Keratinocyte (primary cell): ENCODE results near the gene CANX. TPM values are rescaled to one million over a fixed set of nuclear protein-coding genes. Genes with fewer than 3 reads are reported as not detected.

ENCODE experiments used
- DNase-seq: peaks from one replicate; pipeline ENCODE4 v3.0.0-alpha.2; 2011; ENCODE audit warnings: low read depth, missing footprints, low spot score
- FAIRE-seq: peaks from 2 replicates; lab custom pipeline; 2011; peaks lifted over from hg19 to GRCh38; lab: Jason Lieb, UNC
- H2AFZ ChIP-seq: 2 replicates; pipeline ENCODE4 v1.6.0; 2012; ENCODE audit warnings: low read length, control low read depth, inconsistent platforms; ENCODE audit not compliant: control insufficient read depth
- H3K27ac ChIP-seq: 2 replicates; pipeline ENCODE4 v1.5.1; 2011; ENCODE audit warnings: low read length; ENCODE audit not compliant: control insufficient read depth, insufficient read depth
- H3K27me3 ChIP-seq: 3 replicates; pipeline ENCODE4 v1.6.0; 2011; ENCODE audit warnings: low read length; ENCODE audit not compliant: control insufficient read depth, insufficient read depth; ENCODE audit errors: extremely low read depth
- H3K36me3 ChIP-seq, 2 experiments: 2 replicates in 1 of 2; 3 replicates in 1 of 2; pipeline ENCODE4 v1.5.1; 2011; ENCODE audit warnings: low read length in 2 of 2, mild to moderate bottlenecking in 1 of 2; ENCODE audit not compliant: control insufficient read depth in 2 of 2, insufficient read depth in 2 of 2; ENCODE audit errors: extremely low read depth in 1 of 2
- H3K4me1 ChIP-seq: 3 replicates; pipeline ENCODE4 v1.5.1; 2011; ENCODE audit warnings: low read length; ENCODE audit not compliant: control insufficient read depth, insufficient read depth; ENCODE audit errors: extremely low read depth
- H3K4me2 ChIP-seq: 3 replicates; pipeline ENCODE4 v1.6.0; 2011; ENCODE audit warnings: low read depth, low read length; ENCODE audit not compliant: control insufficient read depth, insufficient read depth; ENCODE audit errors: extremely low read depth
- H3K4me3 ChIP-seq, 3 experiments: fragments of 200-600 bp in 1 of 3; sonication (generic) in 1 of 3; 2 replicates in 2 of 3; 3 replicates in 1 of 3; pipeline ENCODE4 v1.5.1; 2011 to 2016; ENCODE audit warnings: low read length in 3 of 3, mild to moderate bottlenecking in 3 of 3, control low read depth in 2 of 3, inconsistent platforms in 1 of 3, low read depth in 1 of 3, mixed read lengths in 1 of 3, mixed run types in 1 of 3, moderate library complexity in 1 of 3; ENCODE audit not compliant: control insufficient read depth in 2 of 3, insufficient read depth in 2 of 3; ENCODE audit errors: extremely low read depth in 1 of 3
- H3K79me2 ChIP-seq: 2 replicates; pipeline ENCODE4 v1.6.0; 2012; ENCODE audit warnings: low read length; ENCODE audit not compliant: control insufficient read depth, insufficient read depth
- H3K9ac ChIP-seq: 3 replicates; pipeline ENCODE4 v1.6.0; 2011; ENCODE audit warnings: low read length; ENCODE audit not compliant: control insufficient read depth, insufficient read depth; ENCODE audit errors: extremely low read depth
- H3K9me1 ChIP-seq: 3 replicates; pipeline ENCODE4 v1.6.0; 2011; ENCODE audit warnings: low read length; ENCODE audit not compliant: control insufficient read depth, insufficient read depth; ENCODE audit errors: extremely low read depth
- H3K9me3 ChIP-seq: 2 replicates; pipeline ENCODE4 v1.5.1; 2012; ENCODE audit warnings: low read depth, low read length; ENCODE audit not compliant: control insufficient read depth
- H4K20me1 ChIP-seq: 3 replicates; pipeline ENCODE4 v1.6.0; 2011; ENCODE audit warnings: low read length; ENCODE audit not compliant: control insufficient read depth, insufficient read depth; ENCODE audit errors: extremely low read depth
- CTCF ChIP-seq, 3 experiments: IDR thresholded peaks in 1 of 3; conservative IDR thresholded peaks in 1 of 3; optimal IDR thresholded peaks in 1 of 3; 2 replicates in 2 of 3; 3 replicates in 1 of 3; pipeline versions ENCODE3 to v1.5.1; 2011; ENCODE audit warnings: low read length in 3 of 3, mild to moderate bottlenecking in 3 of 3, moderate library complexity in 2 of 3, control low read depth in 1 of 3, inconsistent platforms in 1 of 3; ENCODE audit not compliant: insufficient read depth in 2 of 3; ENCODE audit errors: extremely low read depth in 1 of 3
- EZH2 ChIP-seq: IDR thresholded peaks from one replicate; pipeline ENCODE4 v1.6.1; 2012; ENCODE audit warnings: inconsistent platforms, mild to moderate bottlenecking, low read length, moderate library complexity
- dilution Hi-C: fragments of 300-500 bp; cut with MboI; formaldehyde crosslinking; loops from one replicate; pipeline ENCODE4 v1.7.0; 2020; ENCODE audit warnings: low sequenced_read_pairs; ENCODE audit not compliant: extremely low pct_ligation_motif_present
- polyA plus RNA-seq, 5 experiments: library from polyadenylated mRNA; depleted of rRNA in 3 of 5; stranded (reverse) in 3 of 5; stranded (forward) in 1 of 5; unstranded in 1 of 5; fragments of >200 nt; gene quantifications; 1 replicate in 1 of 5; 2 replicates in 3 of 5; 3 replicates in 1 of 5; pipeline versions ENCODE4 v1.2.1 to v1.2.3, GENCODE V29; 2011 to 2012; ENCODE audit warnings: missing spikeins in 2 of 5, low read depth in 1 of 5, low replicate concordance in 1 of 5

CANX gene
- polyA plus RNA-seq, 1 donor (not counting 4 experiments of a cell fraction or from before 2014, with no cell fraction given): 720 TPM

GRCh38 chr5:179732412-179732917 is 33.7 kb downstream of the CANX start, which contains the start of gene MAML1:
Gene MAML1, plus strand, starts transcription at chr5:179732822. Its CDS starts 291 bp downstream, at chr5:179733113.
- dilution Hi-C loops: loop anchor here (25.0 kb wide), 1 partner anchor 105 kb away; no protein-coding TSS in a partner anchor
- H3K27me3 ChIP-seq: no peaks in the 10 kb centered on the region
- FAIRE-seq (peak; percentile 83), DNase-seq (peak; percentile 97)
- peaks cover 12 to 13% of the 10 kb centered on the region in 2 experiments for H3K36me3 ChIP-seq
- H3K9me1 ChIP-seq: no peaks in the 10 kb centered on the region
- TF ChIP-seq CTCF (optimal IDR thresholded peaks at IDR 0.05 in 1 of 3, IDR thresholded peaks at IDR 0.05 in 1 of 3, conservative IDR thresholded peaks at IDR 0.05 in 1 of 3; ENCODE audit: extremely low read depth in 1 of 3, insufficient read depth in 2 of 3, low read length in 3 of 3): no peak
- TF ChIP-seq EZH2: no peak
- peak within 1 kb of the TSS; percentile 88 for H3K4me2 ChIP-seq
- H3K4me1 ChIP-seq: peaks cover 15% of the 10 kb centered on the region
- H4K20me1 ChIP-seq: no peaks in the 10 kb centered on the region
- peak within 1 kb of the TSS; percentile 91 for H3K9ac ChIP-seq
- no peaks in the 10 kb centered on the region for H3K9me3 ChIP-seq
- H3K79me2 ChIP-seq: peaks cover 45% of the 10 kb centered on the region
- peak within 1 kb of the TSS; percentile 70 to 77 (median 75) for H3K4me3 ChIP-seq
- H3K27ac ChIP-seq: peak within 1 kb of the TSS; percentile 85
- peak within 1 kb of the TSS; percentile 38 for H2AFZ ChIP-seq

GRCh38 chr5:179732918-179733771 is 34.4 kb downstream of the CANX start:
- peak overlapping the region; percentile 85 for H3K27ac ChIP-seq
- H3K36me3 ChIP-seq: peaks cover 7 to 10% of the 10 kb centered on the region in 2 experiments
- peaks cover 15% of the 10 kb centered on the region for H3K4me1 ChIP-seq
- H2AFZ ChIP-seq: peak overlapping the region; percentile 38
- no peaks in the 10 kb centered on the region for H3K9me3 ChIP-seq
- H3K9ac ChIP-seq: peak overlapping the region; percentile 91
- dilution Hi-C loops: loop anchor here (25.0 kb wide), 1 partner anchor 104 kb away; no protein-coding TSS in a partner anchor
- DNase-seq: no peak
- peaks cover 52% of the 10 kb centered on the region for H3K79me2 ChIP-seq
- no peaks in the 10 kb centered on the region for H3K9me1 ChIP-seq
- no peaks in the 10 kb centered on the region for H3K27me3 ChIP-seq
- peak overlapping the region; percentile 88 for H3K4me2 ChIP-seq
- peaks cover 3% of the 10 kb centered on the region for H4K20me1 ChIP-seq
- FAIRE-seq: no peak
- TF ChIP-seq EZH2 (no peak), CTCF (optimal IDR thresholded peaks at IDR 0.05 in 1 of 3, IDR thresholded peaks at IDR 0.05 in 1 of 3, conservative IDR thresholded peaks at IDR 0.05 in 1 of 3; ENCODE audit: extremely low read depth in 1 of 3, insufficient read depth in 2 of 3, low read length in 3 of 3) (no peak)
- H3K4me3 ChIP-seq: peak overlapping the region; percentile 70 to 77 (median 75)
